Subcutaneous abdominal adipose tissue (tissue), 5 donors: Measurements from ENCODE around the gene ABCG1.

ENCODE experiments used
- H3K27ac ChIP-seq: one replicate; pipeline ENCODE4 v1.7.0; 2013; ENCODE audit warnings: low read depth, mild to moderate bottlenecking, inconsistent platforms, low read length, moderate library complexity
- H3K27me3 ChIP-seq, 5 donors: one replicate each; pipeline ENCODE4 v1.7.0; 2013; ENCODE audit warnings: low read length in 5 of 5, inconsistent platforms in 1 of 5; ENCODE audit not compliant: control insufficient read depth in 5 of 5, insufficient read depth in 4 of 5
- H3K36me3 ChIP-seq, 5 donors: one replicate each; pipeline ENCODE4 v1.7.0; 2013; ENCODE audit warnings: low read length in 5 of 5; ENCODE audit not compliant: control insufficient read depth in 5 of 5, insufficient read depth in 5 of 5
- H3K4me1 ChIP-seq, 5 donors: one replicate each; pipeline ENCODE4 v1.7.0; 2013; ENCODE audit warnings: low read length in 5 of 5, mild to moderate bottlenecking in 3 of 5, moderate library complexity in 1 of 5; ENCODE audit not compliant: control insufficient read depth in 5 of 5, insufficient read depth in 5 of 5
- H3K4me3 ChIP-seq, 5 donors: one replicate each; pipeline ENCODE4 v1.7.0; 2013; ENCODE audit warnings: low read length in 5 of 5, low read depth in 1 of 5
- H3K9ac ChIP-seq, 5 donors: one replicate each; pipeline ENCODE4 v1.7.0; 2013; ENCODE audit warnings: low read length in 5 of 5, mild to moderate bottlenecking in 4 of 5, moderate library complexity in 3 of 5
- H3K9me3 ChIP-seq, 5 donors: one replicate each; pipeline ENCODE4 v1.7.0; 2013; ENCODE audit warnings: low read length in 5 of 5; ENCODE audit not compliant: control insufficient read depth in 5 of 5
- donor health status: healthy.
- donor health status: healthy.
- donor health status: healthy.
- donor health status: healthy.
- donor health status: healthy.

ABCG1 gene

DNA sequence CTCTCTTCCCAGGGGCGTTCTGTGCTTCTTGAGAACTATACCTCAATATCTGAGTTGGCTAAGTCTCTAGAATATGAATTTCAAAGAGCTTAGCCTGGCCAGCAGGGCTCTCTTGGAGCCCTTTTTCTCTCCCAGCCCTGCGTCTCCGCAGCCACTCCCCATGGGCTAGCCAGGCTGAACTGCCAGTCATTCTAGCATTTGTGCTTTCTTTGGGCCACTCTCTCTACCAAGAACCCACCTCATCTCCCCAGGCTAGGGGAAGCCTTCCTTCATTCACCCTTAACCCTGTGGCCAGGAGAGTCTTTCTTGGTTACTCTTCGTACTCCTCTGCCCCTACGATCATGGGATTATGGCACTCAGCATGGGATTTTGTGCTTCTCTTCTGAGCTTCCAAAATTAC is 18.2 kb downstream of the ABCG1 start:
- peaks cover 21 to 62% (median 43%) of the 10 kb centered on the region in 5 donors for H3K4me1 ChIP-seq
- H3K4me3 ChIP-seq: no peak overlapping the region
- H3K36me3 ChIP-seq: no peaks in the 10 kb centered on the region
- H3K27ac ChIP-seq: no peak overlapping the region
- H3K9me3 ChIP-seq: no peaks in the 10 kb centered on the region
- H3K9ac ChIP-seq: no peak overlapping the region
- H3K27me3 ChIP-seq: peaks cover 0 to 7% (median 0%) of the 10 kb centered on the region in 5 donors

DNA sequence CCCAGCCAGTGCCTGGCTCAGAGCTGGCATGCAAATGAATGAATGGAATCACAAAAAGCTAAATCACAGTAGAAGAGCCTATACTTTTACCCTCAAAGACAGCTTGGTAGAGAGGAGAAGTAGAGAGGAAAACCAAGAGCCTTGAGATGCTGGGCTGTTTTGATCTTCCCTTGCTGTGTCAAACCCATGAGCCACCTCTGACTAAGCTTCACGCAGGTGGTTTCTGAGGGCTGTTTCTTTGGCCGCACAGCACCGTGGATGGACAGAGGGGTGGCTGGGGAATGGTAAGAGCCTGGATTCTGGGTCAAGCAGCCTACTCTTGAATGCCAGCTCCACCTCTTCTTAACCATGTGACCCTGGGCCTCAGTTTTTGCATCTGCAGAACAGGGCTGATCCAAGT is 18.6 kb downstream of the ABCG1 start:
- Histone ChIP-seq H3K4me3 (no peak overlapping the region), H3K4me1 (peaks cover 17 to 58% (median 39%) of the 10 kb centered on the region in 5 donors), H3K27ac (no peak overlapping the region), H3K27me3 (peaks cover 0 to 7% (median 0%) of the 10 kb centered on the region in 5 donors), H3K9ac (no peak overlapping the region), H3K9me3 (no peaks in the 10 kb centered on the region), H3K36me3 (no peaks in the 10 kb centered on the region)

DNA sequence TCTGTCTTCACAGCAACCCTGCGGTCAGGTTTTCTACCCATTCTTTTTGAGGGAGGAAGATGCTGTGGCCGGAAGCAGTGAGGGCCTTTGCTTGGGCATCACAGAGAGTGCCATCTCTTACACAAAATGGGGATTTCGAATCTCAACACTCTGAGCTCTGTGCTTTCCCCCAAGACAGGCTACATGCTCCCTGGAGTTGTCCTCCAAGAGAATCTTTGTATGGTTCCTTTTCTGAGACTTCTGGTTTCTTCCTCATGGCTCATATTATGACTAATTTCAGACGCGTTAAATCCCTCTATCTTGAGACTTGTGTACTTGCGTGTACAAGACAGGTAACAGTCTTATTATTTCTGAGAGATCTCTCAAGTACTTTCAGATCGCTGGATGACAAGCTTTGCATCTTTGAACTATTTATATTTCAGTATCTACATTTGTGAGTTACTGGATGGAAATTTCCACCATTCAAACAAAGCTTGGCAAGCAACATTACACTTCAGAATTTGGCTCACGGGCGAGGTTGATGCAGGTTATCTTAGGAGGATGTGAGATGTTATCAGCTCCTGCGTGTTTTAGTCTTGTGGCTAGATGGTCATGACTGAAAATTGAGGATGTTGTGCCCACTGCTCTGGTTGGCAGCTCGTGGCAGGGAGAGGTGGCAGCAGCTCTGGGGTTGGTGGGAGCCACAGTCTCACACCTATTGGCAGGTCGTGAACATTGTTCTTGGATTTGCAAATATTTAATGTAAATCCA is 19.4 kb downstream of the ABCG1 start:
- Histone ChIP-seq H3K4me1 (peaks cover 12 to 50% (median 31%) of the 10 kb centered on the region in 5 donors), H3K36me3 (no peaks in the 10 kb centered on the region), H3K9ac (no peak overlapping the region), H3K4me3 (no peak overlapping the region), H3K27ac (no peak overlapping the region), H3K27me3 (peaks cover 0 to 7% (median 0%) of the 10 kb centered on the region in 5 donors), H3K9me3 (no peaks in the 10 kb centered on the region)

DNA sequence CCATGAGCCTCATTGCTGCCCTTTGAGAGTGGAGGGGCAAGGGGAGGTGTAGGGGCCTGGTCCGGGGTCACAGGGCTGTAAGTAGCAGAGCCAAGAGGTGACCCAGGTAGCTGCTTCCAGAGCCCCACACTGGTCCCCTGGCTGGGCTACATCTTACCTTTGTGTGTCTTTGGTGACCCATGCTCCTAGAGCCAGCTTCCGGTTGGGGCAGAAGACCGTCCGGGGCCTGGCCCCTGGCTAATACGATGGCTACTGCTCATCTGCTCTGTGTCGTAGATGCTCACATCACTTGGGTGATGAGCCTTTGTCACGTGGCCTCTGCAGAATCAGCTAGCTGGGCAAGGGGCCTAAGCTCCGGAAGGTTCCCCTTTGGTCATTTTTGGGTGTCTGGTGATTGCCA is 20.6 kb downstream of the ABCG1 start:
- Histone ChIP-seq H3K4me1 (peaks cover 5 to 38% (median 19%) of the 10 kb centered on the region in 5 donors), H3K9me3 (no peaks in the 10 kb centered on the region), H3K9ac (no peak overlapping the region), H3K36me3 (no peaks in the 10 kb centered on the region), H3K27ac (no peak overlapping the region), H3K4me3 (no peak overlapping the region), H3K27me3 (peaks cover 0 to 7% (median 3%) of the 10 kb centered on the region in 5 donors)

DNA sequence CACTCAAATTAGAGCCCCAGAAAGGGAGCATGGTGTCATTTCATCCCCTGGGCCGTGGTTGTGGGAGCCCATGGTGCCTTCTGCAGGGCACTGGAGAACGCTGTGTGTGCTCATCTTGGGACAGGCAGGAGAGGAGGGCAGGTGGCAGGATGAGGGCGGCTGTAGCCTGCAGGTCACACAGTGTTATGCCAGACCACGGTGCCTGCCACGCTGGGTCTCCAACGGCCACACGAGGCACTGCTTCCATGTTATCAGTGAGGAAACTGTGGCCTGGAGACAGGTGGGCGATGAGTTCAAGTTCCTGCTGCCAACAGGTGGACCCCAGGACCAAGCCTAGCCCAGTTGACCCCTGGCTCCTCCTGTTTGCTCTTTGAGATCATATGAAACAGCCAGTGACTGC is 21.0 kb downstream of the ABCG1 start:
- H3K4me1 ChIP-seq: peaks cover 5 to 36% (median 15%) of the 10 kb centered on the region in 5 donors
- peaks cover 0 to 7% (median 5%) of the 10 kb centered on the region in 5 donors for H3K27me3 ChIP-seq
- no peaks in the 10 kb centered on the region for H3K9me3 ChIP-seq
- no peak overlapping the region for H3K27ac ChIP-seq
- no peak overlapping the region for H3K4me3 ChIP-seq
- no peak overlapping the region for H3K9ac ChIP-seq
- no peaks in the 10 kb centered on the region for H3K36me3 ChIP-seq

DNA sequence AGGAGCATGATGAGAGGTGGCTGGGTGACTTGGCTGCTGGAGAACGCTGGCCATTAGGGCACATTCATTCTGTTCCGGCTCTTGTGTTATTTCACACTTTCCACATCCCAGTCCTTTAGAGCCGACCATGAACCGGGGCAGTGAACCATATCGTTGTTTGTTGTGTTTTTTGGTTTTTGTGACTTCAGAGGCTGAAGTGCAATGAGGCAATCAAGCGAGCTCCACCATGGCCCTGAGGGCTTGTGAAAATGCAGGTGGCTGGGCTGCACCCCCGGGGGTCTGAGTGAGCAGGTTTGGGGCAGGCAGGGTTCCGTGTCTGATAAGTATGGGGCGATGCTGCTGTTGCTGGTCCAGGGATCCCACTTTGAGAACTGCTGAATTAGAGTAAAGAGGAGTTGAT is 23.7 kb downstream of the ABCG1 start:
- Histone ChIP-seq H3K9me3 (no peaks in the 10 kb centered on the region), H3K9ac (no peak overlapping the region), H3K4me1 (peaks cover 2 to 19% (median 9%) of the 10 kb centered on the region in 5 donors), H3K4me3 (no peak overlapping the region), H3K36me3 (no peaks in the 10 kb centered on the region), H3K27ac (no peak overlapping the region), H3K27me3 (peaks cover 0 to 10% (median 0%) of the 10 kb centered on the region in 5 donors)

DNA sequence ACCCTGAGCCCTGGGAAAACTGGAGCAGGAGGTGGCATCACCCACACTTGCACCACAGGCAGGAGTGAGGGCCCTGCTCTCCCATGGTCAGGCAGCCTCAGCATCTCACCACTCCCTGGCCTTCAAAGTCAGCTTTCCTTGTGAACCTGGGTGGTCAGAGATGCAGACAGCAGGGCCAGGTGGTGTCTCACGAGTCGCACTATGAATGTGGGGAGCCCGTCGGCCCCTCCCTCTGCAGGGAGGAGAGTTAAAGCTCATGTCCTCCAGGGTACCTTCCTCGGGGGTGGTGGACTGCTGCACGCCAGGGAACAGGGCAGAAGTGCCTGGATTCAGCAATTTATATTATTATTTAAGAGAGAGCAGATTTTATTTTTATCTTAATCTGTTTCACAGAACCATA is 24.1 kb downstream of the ABCG1 start:
- H3K27me3 ChIP-seq: peaks cover 0 to 10% (median 0%) of the 10 kb centered on the region in 5 donors

DNA sequence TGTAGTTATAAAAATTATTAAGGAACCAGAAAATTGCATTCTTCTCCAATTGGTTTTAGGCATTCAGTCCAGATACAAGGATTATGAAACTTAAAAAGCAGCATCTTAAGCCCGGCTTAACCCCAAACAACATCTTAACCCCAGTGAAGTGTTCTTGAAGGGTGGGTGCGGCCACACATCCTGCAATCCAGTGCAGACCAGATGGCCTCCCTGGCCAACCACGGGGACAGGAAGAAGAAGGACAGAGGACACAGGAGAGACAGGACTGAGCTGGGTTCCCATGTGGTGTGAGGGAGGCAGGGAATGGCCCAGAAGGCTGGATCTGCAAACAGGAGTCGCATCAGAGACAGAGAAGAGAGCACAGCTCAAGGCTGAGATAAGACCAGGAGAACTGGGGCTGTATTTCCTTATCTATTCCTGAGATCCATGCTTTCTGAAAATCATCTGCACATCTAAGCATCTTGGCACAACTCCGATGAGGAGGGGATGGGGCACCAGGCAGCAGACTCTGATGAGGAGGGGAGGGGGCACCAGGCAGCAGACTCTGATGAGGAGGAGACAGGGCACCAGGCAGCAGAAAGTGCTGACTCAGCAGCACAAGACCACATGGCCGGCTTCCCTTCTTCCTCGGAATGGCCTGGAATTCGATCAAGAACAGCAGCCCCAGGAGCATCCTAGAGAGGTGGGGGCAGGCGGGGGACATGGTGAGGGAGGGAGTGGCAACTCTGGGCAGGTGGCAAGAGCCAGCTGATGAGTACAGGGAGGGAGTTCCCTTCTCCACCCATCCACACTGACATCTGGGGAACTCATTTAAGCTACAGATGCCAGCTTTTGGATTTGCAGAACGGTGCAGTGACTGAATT is 26.6 kb downstream of the ABCG1 start:
- Histone ChIP-seq H3K4me1 (peaks cover 2 to 28% (median 15%) of the 10 kb centered on the region in 5 donors), H3K27me3 (peaks cover 0 to 6% (median 0%) of the 10 kb centered on the region in 5 donors), H3K36me3 (peaks cover 0 to 2% (median 0%) of the 10 kb centered on the region in 5 donors), H3K27ac (no peak overlapping the region), H3K9ac (no peak overlapping the region), H3K4me3 (no peak overlapping the region), H3K9me3 (no peaks in the 10 kb centered on the region)

More for the DNA sequence above, 24.1 kb downstream of the ABCG1 start:
- Histone ChIP-seq H3K4me1 (peaks cover 2 to 17% (median 11%) of the 10 kb centered on the region in 5 donors), H3K27ac (no peak overlapping the region), H3K9me3 (no peaks in the 10 kb centered on the region), H3K36me3 (peaks cover 0 to under 1% (median 0%) of the 10 kb centered on the region in 5 donors), H3K9ac (no peak overlapping the region), H3K4me3 (no peak overlapping the region)

DNA sequence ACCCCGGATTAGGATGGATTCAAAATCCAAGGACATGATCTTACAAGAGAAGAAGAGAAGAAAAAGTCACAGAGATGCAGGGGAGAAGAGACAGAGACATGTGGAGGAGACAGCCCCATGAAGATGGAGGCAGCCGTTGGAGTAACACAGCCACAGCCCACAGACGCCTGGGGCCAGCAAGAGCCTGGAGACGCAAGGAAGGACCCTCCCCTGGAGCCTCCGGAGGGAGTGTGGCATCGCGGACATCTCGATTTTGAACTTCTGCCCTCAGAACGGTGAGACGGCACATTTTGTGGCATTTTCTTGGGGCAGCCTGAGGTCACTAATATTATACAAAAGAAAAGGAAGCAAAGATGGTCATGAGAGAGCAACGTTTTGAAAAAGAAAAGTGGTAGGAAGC is 28.8 kb downstream of the ABCG1 start:
- peaks cover 2 to 32% (median 15%) of the 10 kb centered on the region in 5 donors for H3K4me1 ChIP-seq
- H3K27me3 ChIP-seq: peaks cover 0 to 6% (median 0%) of the 10 kb centered on the region in 5 donors
- H3K36me3 ChIP-seq: peaks cover 0 to 2% (median 0%) of the 10 kb centered on the region in 5 donors
- H3K9me3 ChIP-seq: no peaks in the 10 kb centered on the region
- no peak overlapping the region for H3K27ac ChIP-seq
- no peak overlapping the region for H3K4me3 ChIP-seq
- no peak overlapping the region for H3K9ac ChIP-seq

DNA sequence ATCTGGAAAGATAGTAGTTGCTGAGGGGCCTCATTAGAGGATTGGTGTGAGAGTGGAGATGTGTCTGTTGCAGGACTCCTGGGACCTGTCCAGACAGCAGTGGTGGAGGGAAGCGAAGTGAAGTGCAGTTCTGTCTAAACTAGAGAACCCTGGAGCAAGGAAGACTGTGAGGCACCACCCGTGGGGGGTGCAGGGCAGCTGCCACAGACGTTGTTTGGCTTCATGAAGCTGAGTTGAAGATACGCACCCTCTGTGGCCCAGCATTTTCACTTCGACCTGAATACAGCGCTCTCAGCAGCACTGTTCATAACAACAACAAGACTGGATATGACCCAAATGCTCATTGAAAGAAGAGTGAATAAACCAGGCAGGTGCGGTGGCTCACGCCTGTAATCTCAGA is 29.3 kb downstream of the ABCG1 start:
- no peak overlapping the region for H3K9ac ChIP-seq
- H3K4me3 ChIP-seq: no peak overlapping the region
- no peak overlapping the region for H3K27ac ChIP-seq
- H3K36me3 ChIP-seq: peaks cover 0 to 2% (median 0%) of the 10 kb centered on the region in 5 donors
- peaks cover 0 to 8% (median 4%) of the 10 kb centered on the region in 5 donors for H3K27me3 ChIP-seq
- no peaks in the 10 kb centered on the region for H3K9me3 ChIP-seq
- H3K4me1 ChIP-seq: peaks cover 4 to 32% (median 19%) of the 10 kb centered on the region in 5 donors
